ENCODE data around the gene EMC10. TPM values are rescaled to one million over a fixed set of nuclear protein-coding genes. Genes with fewer than 3 reads are reported as not detected.

The EMC10 gene
- total RNA-seq, 1 experiment from 2014 or later, result 61.3 TPM

DNA sequence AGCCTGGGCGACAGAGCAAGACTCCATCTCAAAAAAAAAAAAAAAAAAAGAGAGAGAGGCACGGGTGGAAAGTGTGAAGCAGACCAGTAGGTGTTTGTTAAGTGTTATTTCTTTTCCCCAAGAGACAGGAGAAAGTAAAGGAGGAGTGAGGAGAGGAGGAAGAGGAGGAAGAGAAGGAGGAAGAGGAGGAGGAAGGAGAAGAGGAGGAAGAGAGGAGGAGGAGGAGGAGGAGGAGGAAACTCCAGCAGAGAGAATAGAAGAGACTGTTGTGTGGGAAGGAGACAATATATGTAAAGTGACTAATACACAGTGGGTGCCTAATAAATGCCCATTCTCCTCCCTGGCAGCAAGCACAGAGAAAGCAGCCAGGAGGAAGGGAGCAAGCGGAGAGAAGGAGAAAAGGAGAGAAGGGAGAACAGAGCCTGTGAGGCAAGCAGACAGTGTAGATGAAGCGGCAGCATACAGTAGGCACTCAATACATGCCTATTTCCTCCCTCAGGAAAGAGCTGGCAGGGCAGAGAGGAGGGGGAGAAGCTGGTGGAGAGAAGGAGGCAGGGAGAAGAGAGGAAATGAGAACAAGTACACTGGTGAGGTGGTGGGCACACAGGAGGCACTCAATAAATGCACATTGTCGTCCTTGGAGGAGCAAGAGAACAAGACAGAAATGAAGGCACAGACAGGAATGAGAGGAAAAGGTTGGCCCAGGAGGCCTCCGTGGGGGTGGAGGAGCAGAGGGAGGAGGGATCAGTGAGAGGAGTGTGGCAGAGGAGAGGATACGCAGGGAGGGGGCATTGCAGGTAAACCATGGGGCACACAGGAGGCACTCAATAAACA lies 18.1 kb downstream of the EMC10 start:
- Mint-ChIP-seq H3K4me3 (ENCODE audit: unreplicated experiment) (no peak overlapping the region), H3K27me3 (ENCODE audit: insufficient read depth, unreplicated experiment) (peaks cover 37% of the 10 kb centered on the region), H3K9me3 (ENCODE audit: unreplicated experiment) (peaks cover 20% of the 10 kb centered on the region), H3K36me3 (ENCODE audit: insufficient read depth, unreplicated experiment) (peaks cover 11% of the 10 kb centered on the region), H3K27ac (ENCODE audit: low read depth, unreplicated experiment) (no peak overlapping the region), H3K4me1 (ENCODE audit: insufficient read depth, unreplicated experiment) (peaks cover 7% of the 10 kb centered on the region)
- DNase-seq (ENCODE audit: unreplicated experiment), result no peak
- no TSS peak for BruUV-seq (replicated peaks)
- intact Hi-C loops (cut with micrococcal nuclease), result no loop called here
- POLR2A ChIA-PET, result no interaction called here
- TF ChIP-seq, protein P1, sequence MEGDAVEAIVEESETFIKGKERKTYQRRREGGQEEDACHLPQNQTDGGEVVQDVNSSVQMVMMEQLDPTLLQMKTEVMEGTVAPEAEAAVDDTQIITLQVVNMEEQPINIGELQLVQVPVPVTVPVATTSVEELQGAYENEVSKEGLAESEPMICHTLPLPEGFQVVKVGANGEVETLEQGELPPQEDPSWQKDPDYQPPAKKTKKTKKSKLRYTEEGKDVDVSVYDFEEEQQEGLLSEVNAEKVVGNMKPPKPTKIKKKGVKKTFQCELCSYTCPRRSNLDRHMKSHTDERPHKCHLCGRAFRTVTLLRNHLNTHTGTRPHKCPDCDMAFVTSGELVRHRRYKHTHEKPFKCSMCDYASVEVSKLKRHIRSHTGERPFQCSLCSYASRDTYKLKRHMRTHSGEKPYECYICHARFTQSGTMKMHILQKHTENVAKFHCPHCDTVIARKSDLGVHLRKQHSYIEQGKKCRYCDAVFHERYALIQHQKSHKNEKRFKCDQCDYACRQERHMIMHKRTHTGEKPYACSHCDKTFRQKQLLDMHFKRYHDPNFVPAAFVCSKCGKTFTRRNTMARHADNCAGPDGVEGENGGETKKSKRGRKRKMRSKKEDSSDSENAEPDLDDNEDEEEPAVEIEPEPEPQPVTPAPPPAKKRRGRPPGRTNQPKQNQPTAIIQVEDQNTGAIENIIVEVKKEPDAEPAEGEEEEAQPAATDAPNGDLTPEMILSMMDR (IDR thresholded peaks at IDR 0.05; ENCODE audit: unreplicated experiment), result no peak
- CTCF ChIA-PET, result no interaction called here

DNA sequence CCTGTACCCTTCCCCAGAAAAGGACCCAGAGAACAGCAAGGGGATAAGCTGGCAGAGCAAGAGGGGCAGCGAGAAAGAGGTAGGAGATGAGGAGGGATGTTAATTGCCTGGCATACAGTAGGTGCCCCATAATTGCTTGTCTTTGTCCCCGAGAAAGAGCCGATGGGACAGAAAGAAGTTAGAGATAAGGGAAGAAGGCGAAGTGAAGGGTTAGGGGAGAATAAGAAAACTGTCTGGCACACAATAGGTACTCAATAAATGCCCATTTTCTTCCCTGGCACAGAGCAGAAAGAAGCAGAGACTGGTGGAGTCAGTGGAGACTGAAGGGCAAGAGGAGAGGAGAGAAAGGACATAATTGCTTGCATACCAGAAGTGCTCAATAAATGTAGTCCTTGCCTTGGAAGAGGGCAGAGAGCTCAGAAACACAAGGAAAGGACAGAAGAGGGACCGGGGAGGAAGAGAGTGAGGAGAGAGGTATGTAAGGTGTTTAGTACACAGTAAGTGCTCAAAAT lies 18.8 kb downstream of the EMC10 start:
- ChIA-PET CTCF (interaction anchor here (0.8 kb wide), 1 partner anchor 288 kb away, joined by 5 read pairs; no protein-coding TSS in a partner anchor), POLR2A (no interaction called here)
- Mint-ChIP-seq H3K27me3 (ENCODE audit: insufficient read depth, unreplicated experiment) (peaks cover 37% of the 10 kb centered on the region), H3K9me3 (ENCODE audit: unreplicated experiment) (peaks cover 18% of the 10 kb centered on the region), H3K36me3 (ENCODE audit: insufficient read depth, unreplicated experiment) (peaks cover 11% of the 10 kb centered on the region), H3K4me3 (ENCODE audit: unreplicated experiment) (no peak overlapping the region), H3K4me1 (ENCODE audit: insufficient read depth, unreplicated experiment) (peaks cover 7% of the 10 kb centered on the region), H3K27ac (ENCODE audit: low read depth, unreplicated experiment) (no peak overlapping the region)
- BruUV-seq (replicated peaks), result no TSS peak
- intact Hi-C loops (cut with micrococcal nuclease), result no loop called here
- TF ChIP-seq, protein P1 (IDR thresholded peaks at IDR 0.05; ENCODE audit: unreplicated experiment), result no peak
- no peak for DNase-seq (ENCODE audit: unreplicated experiment)

DNA sequence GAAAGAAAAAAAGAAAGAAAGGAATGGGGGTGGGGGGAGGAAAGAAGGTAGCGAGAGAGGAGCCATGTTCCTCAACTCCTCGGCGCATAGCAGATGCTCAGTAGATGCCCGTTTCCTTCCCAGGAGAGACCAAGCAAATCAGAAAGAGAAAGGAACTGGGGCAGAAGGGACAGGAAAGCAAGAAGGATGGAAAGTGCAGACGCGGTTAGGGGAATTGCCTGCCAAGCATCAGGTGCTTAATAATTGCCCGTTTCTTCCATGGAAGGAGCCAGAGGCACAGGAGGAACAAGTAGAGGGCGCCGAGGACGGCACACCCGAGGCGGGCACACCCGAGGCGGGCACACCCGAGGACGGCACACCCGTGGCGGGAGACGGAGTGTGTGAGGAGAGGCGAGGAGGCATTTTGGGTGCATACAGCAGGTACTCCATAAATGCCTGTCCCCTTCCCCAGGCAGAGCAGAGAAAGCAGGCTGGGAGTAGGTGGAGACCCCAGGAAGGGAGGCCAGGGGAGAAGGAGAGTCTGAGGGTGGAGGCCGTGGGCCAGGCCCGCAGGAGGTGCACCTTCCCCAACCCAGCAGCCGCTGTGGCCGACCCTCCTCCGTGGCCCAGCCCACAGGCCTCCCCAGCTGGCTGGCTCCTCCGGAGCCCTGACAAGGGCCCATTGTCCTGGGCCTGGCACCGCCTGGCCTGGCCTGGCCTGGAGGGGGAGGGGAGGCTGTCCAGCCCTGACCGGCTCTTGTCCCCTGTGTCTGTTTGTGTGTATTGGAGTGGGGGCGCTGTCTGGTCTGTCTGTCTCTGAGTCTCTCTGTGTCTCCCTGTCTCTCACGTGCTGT lies 20.1 kb downstream of the EMC10 start:
- peaks cover 9% of the 10 kb centered on the region for H3K36me3 Mint-ChIP-seq (ENCODE audit: insufficient read depth, unreplicated experiment)
- peaks cover 8% of the 10 kb centered on the region for H3K9me3 Mint-ChIP-seq (ENCODE audit: unreplicated experiment)
- ChIA-PET CTCF (no interaction called here), POLR2A (interaction anchor here (0.7 kb wide), 1 partner anchor 96 kb away, joined by 3 read pairs; no protein-coding TSS in a partner anchor)
- no TSS peak for BruUV-seq (replicated peaks)
- H3K27ac Mint-ChIP-seq (ENCODE audit: low read depth, unreplicated experiment), result no peak overlapping the region
- H3K4me3 Mint-ChIP-seq (ENCODE audit: unreplicated experiment), result no peak overlapping the region
- peaks cover 31% of the 10 kb centered on the region for H3K27me3 Mint-ChIP-seq (ENCODE audit: insufficient read depth, unreplicated experiment)
- intact Hi-C loops (cut with micrococcal nuclease), result no loop called here
- H3K4me1 Mint-ChIP-seq (ENCODE audit: insufficient read depth, unreplicated experiment), result peaks cover 4% of the 10 kb centered on the region
- DNase-seq (ENCODE audit: unreplicated experiment), result no peak
- TF ChIP-seq, protein P1 (IDR thresholded peaks at IDR 0.05; ENCODE audit: unreplicated experiment), result no peak

DNA sequence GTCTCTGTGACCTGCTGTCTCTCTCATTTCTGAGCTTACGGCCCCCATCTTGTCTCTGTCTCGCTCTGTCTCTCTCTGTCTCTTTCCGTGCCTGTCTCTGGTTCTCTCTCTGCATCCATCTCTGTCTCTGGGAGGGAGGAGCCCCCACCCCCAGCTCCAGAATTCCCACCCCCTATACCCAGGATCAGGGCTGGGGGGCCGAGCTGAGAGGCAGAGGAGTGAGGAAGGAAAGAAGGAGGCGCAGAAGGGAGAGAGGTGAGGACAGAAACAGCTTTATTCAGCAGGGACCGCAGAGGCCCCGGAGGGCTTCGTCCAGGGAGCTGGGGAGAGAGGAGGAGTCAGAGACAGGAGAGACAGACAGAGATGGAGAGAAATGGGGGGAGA lies 20.7 kb downstream of the EMC10 start:
- no peak for DNase-seq (ENCODE audit: unreplicated experiment)
- TF ChIP-seq, protein P1 (IDR thresholded peaks at IDR 0.05; ENCODE audit: unreplicated experiment), result no peak
- CTCF ChIA-PET, result no interaction called here
- H3K27me3 Mint-ChIP-seq (ENCODE audit: insufficient read depth, unreplicated experiment), result peaks cover 25% of the 10 kb centered on the region
- no peak overlapping the region for H3K27ac Mint-ChIP-seq (ENCODE audit: low read depth, unreplicated experiment)
- intact Hi-C loops (cut with micrococcal nuclease), result no loop called here
- no TSS peak for BruUV-seq (replicated peaks)
- H3K4me3 Mint-ChIP-seq (ENCODE audit: unreplicated experiment), result no peak overlapping the region
- H3K9me3 Mint-ChIP-seq (ENCODE audit: unreplicated experiment), result peaks cover 2% of the 10 kb centered on the region
- H3K36me3 Mint-ChIP-seq (ENCODE audit: insufficient read depth, unreplicated experiment), result peaks cover 6% of the 10 kb centered on the region
- POLR2A ChIA-PET, result interaction anchor here (0.7 kb wide), 1 partner anchor 97 kb away, joined by 3 read pairs; no protein-coding TSS in a partner anchor
- H3K4me1 Mint-ChIP-seq (ENCODE audit: insufficient read depth, unreplicated experiment), result no peaks in the 10 kb centered on the region
